TTC549 (cell line): Measurements from ENCODE around the gene VAV3.
"Not testable (repeated sequence)": the region's sequence is repeated elsewhere in the genome, so short reads cannot be mapped to it uniquely, and the experiment has no call there.

Source experiments
- FAIRE-seq: peaks from 2 replicates; lab custom pipeline; 2012; peaks lifted over from hg19 to GRCh38; lab: Jason Lieb, UNC

VAV3 gene, protein sequence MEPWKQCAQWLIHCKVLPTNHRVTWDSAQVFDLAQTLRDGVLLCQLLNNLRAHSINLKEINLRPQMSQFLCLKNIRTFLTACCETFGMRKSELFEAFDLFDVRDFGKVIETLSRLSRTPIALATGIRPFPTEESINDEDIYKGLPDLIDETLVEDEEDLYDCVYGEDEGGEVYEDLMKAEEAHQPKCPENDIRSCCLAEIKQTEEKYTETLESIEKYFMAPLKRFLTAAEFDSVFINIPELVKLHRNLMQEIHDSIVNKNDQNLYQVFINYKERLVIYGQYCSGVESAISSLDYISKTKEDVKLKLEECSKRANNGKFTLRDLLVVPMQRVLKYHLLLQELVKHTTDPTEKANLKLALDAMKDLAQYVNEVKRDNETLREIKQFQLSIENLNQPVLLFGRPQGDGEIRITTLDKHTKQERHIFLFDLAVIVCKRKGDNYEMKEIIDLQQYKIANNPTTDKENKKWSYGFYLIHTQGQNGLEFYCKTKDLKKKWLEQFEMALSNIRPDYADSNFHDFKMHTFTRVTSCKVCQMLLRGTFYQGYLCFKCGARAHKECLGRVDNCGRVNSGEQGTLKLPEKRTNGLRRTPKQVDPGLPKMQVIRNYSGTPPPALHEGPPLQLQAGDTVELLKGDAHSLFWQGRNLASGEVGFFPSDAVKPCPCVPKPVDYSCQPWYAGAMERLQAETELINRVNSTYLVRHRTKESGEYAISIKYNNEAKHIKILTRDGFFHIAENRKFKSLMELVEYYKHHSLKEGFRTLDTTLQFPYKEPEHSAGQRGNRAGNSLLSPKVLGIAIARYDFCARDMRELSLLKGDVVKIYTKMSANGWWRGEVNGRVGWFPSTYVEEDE

GRCh38 chr1:107965110-107965991 lies at the start of gene VAV3:
TSS of gene VAV3 (minus strand) at chr1:107965180. CDS start at chr1:107964869, 311 bp downstream.
- FAIRE-seq: no peak

- no peak for FAIRE-seq
These were observed 47.6 kb upstream of the VAV3 start for GRCh38 chr1:108012553-108012952.

GRCh38 chr1:108011295-108011694 lies 46.3 kb upstream of the VAV3 start:
- no peak for FAIRE-seq

DNA sequence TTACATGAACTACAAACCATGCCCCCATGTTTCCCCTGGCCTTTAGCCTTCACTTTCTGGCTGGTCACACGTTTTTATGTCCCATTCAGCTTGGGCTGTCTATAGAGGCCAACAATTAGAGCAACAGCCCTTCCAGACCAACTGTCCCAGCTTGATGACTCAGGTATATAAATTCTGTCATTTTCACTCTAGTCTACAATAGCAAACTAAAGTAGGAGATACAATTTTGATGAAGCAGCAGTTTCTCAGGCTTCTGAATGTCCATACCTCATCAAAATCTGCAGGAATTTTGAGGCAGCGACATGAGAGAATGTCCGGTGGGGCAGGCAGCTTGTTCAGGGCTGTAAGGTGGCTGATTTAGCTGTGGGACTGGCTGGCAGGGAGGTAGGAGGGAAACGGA lies 45.6 kb upstream of the VAV3 start:
- no peak for FAIRE-seq

GRCh38 chr1:108009603-108010195 lies 44.7 kb upstream of the VAV3 start:
- no peak for FAIRE-seq

DNA sequence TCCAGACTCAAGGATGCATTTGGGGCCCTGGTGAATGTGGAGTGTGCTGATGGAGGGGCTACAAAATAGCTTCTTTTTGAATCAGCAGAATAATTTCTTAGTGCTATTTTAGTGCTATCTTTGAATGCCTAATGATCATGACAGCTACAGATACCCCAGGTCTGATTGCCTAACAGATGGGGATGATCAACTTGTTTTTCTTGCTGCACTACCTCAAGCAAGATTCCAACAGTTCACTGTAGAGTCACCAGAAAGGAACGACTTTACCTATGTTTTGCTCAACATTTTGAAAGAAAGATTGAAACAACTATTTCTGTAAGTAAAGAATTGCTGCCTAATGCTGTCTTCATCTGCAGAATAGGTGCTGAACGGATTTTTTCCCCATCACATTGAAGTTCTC lies 42.6 kb upstream of the VAV3 start:
- FAIRE-seq: no peak

- no peak for FAIRE-seq
These were observed 42.1 kb upstream of the VAV3 start for GRCh38 chr1:108007070-108007469.

DNA sequence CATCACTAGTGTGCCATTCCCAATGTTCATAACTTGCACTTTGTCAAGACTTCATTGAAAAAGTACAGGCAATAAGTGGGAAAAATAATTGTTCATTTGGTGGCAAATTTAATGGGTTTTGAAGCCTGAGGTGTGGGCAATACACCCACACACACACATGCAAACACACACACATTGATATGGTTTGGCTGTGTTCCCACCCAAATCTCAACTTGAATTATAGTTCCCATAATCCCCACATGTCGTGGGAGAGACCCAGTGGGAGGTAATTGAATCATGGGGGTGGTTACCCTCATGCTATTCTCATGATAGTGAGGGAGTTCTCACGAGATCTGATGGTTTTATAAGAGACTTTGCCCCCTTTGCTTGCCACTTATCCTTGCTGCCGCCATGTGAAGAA lies 39.9 kb upstream of the VAV3 start:
- FAIRE-seq: not testable (repeated sequence)

DNA sequence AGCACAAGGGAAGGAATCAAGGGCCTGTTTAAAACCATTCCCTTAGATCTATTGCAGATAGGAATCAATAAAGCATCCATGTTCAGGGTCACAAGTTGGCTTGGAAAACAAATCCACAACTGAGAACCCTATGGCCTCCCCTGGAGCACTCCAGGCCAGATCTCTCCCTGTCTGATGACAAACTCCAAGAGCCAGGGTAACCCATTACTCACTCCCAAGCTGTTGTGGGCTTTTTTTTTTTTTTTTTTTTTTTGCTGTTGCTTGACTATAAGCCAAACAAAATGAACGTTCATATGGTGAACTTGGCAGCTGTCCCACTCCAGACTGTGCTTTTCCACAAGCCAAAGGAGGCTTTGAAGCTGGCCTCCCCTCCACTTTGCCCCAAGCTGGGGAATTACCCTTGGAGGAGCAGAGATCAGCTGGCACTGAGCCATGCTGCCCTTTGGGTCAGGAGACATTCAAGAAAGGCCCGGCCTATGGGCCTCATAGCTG lies 35.7 kb upstream of the VAV3 start:
- FAIRE-seq: no peak

GRCh38 chr1:108000184-108000583 lies 35.2 kb upstream of the VAV3 start:
- no peak for FAIRE-seq

DNA sequence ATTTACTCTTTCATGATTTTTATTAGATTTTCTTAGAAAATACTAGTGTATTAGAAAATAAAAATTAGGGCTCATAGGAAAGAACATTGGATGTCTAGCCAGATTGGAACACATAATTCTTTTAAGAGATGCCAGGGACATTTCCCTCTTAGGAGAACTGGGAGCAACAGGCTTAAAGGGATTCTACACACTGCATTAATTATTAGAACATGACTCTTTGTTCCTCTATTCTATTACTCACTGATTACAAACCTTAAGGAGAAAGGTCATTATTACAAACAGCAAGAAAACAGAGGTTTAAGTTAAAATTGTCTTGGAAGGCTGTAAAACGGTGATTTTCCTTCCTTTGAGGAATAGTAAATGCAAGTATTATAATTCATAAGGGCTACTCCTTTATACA lies 32.9 kb upstream of the VAV3 start:
- FAIRE-seq: no peak

DNA sequence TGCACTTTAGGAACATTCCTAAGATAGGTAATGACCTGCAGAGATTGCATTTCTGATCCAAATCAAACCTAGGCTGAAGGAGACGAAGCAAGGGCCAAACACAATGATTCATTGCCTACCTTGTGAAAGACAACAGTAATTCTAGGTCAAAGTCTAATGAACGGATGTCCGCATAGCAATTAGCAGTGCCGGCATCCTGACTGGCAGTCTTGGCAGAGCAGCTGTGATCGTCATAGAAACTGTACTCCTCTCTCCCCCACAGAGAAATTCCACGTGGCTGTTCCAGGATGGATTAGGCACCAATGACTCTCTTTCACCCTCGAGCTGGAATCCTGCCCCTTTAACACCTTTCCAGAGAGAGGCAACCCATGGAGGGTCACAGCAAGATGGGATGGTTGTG lies 28.9 kb upstream of the VAV3 start:
- no peak for FAIRE-seq

DNA sequence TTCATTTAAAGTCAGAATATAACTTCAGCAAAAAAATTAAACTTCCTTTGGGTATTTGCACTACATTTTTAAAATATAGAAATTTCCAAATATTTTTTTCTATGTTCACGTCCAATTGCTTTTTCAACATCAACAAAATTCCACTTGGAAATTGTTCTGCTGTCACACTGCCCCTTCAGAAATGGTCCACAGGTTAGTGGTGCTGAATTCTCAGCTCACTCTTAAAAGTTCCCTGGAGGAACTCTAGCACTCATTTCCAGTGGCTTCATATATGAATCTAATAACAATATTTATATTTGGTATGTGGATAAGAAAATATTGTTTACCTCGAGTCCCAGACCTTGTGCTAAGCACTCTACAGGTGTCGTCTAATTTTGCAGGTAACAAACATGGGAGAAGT lies 27.4 kb upstream of the VAV3 start:
- no peak for FAIRE-seq

DNA sequence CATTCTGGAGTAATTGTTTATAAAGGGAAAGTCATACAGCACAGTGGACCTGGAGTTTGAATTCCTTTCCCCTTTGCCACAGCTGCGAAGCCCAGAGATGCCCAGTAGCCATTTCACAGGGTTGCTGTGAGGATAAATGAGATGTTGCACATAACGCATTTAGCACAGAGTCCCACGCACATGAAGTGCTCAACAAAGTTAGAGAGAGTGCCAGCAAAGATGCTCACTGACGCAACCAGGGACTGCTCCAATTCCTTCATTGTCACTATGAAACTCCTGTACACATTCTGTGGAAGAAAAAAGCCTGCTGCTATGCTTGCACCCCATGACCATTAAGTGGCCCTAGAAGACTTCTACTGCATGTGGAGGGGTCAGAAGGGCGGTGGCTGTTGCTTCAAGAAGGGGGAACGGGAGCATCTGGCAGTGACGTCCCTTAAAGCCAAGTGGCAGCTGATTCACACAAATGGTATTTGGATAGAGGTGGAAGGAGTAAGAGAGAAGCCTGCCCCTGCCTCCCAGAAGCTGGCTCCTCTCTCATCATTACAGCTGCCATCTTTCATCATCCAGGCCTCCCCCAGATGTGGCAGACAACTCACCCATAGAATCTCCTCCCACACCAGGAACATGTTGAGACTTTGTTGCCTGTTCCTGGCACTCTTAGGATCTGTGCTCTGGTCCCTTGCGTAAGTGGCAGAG lies 26.5 kb upstream of the VAV3 start:
- no peak for FAIRE-seq

DNA sequence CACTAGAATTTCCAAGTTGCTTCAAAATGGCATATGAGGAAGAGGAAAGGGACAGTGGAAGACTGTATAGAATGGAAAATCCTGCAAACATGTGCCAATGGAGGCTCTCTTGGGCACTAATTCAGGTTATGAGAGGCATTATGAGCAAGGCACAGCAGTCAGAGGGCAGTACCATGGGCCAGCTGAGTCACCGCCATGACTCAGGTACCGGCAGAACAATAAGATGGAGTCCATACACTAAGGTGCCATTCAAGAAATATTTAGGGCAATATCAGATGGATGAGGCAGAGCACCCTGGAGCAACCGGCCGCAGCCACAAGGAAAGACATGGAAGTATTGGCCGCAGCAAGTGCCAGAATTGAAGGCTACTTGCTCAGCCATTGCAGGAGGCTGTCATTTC lies 25.6 kb upstream of the VAV3 start:
- no peak for FAIRE-seq

- no peak for FAIRE-seq
These were observed 16.3 kb upstream of the VAV3 start for GRCh38 chr1:107981277-107981676.

- no peak for FAIRE-seq
These were observed 14.9 kb upstream of the VAV3 start for GRCh38 chr1:107979926-107980325.

DNA sequence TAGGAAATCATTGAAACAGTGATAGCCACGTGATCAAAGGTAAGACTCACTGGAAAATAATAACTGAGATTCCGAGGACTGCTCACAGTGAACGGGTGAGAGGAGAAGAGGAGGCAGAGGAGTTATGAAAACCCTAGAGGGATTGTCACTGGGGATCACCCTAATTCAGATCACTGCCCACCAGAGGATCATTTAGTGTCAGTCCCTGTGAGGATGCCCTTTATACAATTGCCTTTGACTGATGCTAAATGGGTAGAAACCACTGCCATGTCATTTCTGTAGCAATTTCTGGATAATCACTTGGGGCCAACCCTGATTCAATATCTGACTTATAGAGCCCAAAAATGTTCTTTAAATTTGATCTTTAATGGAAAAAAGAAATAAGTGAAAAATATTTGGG lies 14.1 kb upstream of the VAV3 start:
- no peak for FAIRE-seq

- FAIRE-seq: no peak
These were observed 11.9 kb upstream of the VAV3 start for GRCh38 chr1:107976836-107977235.

GRCh38 chr1:107976431-107976830 lies 11.5 kb upstream of the VAV3 start:
- FAIRE-seq: no peak

GRCh38 chr1:107975851-107976250 lies 10.9 kb upstream of the VAV3 start:
- FAIRE-seq: no peak
